HG03108 (cell line): ENCODE results near the gene EPHB1.

Experiments
- ATAC-seq: cut with Tn5 transposase; IDR thresholded peaks from one replicate; pipeline ENCODE4 v1.9.1; 2021; ENCODE audit warnings: moderate library complexity; ENCODE audit not compliant: unreplicated experiment

Gene EPHB1

DNA sequence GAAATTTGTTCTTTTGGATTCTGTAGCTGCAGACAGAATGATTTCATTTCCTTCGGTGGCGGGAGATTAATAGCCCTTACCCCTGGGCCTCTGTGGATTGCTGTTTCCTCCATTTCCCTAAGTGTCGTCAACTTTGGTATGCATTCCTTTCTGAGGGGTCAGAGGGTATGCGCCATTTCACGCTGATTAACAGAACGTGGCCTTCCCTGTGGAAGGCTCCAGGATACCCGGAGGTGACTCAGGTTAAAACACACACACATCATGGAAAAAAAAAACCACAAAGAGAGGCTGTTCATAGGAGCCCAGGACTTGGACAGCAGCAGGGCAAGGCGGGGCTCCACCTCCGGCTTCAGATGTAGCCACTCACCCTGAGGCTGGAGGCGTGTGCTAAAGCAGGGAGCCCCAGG is 51.9 kb downstream of the EPHB1 start:
- ATAC-seq: no peak

DNA sequence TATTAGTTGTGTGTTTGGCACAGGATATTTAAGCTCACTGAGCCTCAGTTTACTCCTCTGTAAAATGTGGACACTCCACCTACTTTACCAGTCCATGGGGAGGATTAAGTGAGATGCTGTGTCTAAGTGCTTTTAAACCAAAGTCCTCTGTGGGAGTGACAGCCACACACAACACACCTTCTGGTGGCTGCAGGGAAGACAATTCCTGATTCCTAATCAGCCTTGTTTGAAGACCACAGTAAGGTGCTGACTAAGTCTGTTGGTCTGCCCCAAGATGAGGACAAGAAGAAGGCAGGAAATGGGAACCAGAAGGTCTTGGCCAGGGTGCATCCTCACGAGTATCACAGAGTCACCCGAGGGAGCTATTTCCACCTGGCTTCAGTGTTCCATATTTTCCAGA is 52.3 kb downstream of the EPHB1 start:
- ATAC-seq: no peak

GRCh38 chr3:134849561-134849960 is 54.5 kb downstream of the EPHB1 start:
- no peak for ATAC-seq

DNA sequence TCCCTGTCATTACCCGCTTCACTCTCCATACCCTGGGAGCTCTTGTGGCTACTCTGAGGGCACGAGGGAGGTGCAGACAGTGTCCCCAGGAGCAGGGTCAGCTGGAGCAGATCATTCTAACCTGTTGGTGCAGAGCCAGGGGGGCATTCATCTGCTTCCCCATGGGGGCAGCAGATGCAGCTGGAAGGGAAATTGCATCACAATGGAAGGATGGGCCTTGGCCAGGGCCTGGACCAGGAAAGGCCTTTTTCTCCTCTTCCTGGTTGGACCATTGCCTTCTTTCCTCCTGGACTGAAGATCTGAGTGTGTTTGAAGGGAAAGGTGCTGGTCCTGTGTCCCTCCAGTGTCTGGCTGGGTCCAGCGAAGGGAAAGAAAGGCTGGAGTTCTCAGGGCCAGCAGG is 55.7 kb downstream of the EPHB1 start:
- ATAC-seq: no peak

- ATAC-seq: no peak
Measured at GRCh38 chr3:134852132-134852531, 57.1 kb downstream of the EPHB1 start.

DNA sequence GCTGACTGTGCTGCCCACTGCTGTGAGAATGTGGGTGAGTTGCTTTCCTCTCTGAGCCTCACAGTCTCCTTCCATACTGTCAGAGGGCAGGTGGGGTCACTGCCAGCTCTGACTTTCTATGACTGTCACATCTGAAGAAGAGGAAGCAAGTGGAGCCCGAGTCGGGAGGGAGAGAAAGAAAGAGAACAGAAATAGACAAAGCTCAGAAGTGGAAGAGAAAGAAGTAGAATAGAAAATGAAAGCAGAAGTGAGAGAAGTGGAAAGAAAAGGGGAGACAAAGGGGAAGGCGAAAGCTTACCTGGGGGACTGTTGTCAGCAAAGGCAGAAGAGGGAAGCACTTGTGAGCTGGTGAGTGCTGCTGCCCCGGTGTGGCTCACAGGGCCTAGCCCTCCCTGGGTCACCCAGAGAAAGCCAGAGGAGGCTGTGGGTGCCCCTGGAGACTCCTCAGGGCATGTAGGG is 57.9 kb downstream of the EPHB1 start:
- peak; percentile 96 for ATAC-seq

- ATAC-seq: no peak
Measured at GRCh38 chr3:134854254-134854653, 59.2 kb downstream of the EPHB1 start.

DNA sequence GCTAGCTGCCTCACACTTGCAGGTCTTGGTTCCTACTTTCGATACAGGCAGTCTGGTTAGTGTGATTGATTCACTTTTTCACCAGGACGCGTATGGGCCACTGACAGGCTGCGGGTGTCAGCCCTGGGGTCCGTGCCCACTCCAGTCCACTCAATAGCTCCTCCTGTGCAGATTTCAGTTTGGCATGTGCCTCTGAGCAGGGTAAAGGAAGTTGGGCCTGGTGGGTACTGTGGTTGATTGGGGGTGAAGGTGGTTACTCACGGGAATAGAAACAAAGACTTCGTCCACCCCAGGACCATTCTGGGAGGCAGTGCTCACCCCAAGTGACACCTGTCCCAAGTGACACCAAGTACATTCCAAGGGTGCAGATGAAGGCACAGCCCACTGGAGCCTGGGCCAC is 62.3 kb downstream of the EPHB1 start:
- ATAC-seq: no peak

DNA sequence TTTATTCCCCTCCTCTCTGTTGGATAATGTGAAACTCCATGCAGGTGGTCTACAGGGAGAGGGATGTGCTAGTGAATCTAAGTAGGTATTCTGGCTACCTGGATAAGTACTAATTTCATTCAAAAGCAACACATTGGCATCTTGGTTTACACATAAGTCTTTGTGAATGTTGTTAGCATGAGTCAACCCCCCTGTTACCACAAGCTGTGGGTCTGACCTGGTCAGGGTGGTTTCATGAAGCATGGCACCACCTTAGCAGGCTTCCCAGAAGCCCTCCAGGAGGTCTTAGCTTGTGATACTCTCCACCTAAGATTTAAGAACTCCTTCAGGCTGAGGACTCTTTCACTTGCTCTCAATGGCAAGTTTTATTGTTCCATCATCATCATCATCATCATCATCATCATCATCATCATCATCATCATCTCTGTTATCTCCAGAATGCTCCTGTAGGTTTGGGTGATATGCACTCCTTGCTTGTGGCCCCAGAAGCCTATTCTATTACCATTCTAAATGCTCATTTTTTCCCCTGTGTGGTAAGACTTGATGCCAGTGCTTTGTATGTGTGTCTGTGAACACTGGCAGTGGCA is 62.8 kb downstream of the EPHB1 start:
- ATAC-seq: no peak

DNA sequence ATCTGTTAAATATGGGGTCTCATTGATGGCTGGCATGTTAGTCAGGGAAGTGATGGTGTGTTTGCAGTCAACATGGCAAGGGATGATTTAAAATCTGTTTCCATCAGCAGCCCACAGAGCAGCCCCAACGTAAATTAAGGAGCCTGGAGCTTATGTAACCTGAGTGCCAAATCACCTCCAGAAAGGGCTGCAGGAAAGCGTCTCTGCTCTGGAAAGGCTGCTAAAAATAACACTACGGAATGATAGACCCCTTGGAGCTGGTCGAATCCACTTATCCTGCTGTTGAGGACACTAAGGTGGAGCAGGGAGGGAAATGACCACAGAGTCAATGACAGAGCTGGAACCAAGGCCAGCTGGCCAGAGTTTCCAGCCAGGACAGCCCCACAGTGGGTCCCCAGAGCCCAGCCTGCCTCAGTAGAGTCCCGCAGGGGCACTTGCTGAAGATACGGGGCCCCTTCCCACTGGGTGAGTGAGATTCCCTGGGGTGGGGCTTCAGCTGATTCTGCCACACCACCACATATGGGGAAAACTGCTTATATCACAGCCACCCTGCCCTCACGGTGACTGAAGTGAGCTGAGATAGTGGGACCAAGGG is 63.5 kb downstream of the EPHB1 start:
- no peak for ATAC-seq

GRCh38 chr3:134859341-134859740 is 64.3 kb downstream of the EPHB1 start:
- ATAC-seq: no peak

DNA sequence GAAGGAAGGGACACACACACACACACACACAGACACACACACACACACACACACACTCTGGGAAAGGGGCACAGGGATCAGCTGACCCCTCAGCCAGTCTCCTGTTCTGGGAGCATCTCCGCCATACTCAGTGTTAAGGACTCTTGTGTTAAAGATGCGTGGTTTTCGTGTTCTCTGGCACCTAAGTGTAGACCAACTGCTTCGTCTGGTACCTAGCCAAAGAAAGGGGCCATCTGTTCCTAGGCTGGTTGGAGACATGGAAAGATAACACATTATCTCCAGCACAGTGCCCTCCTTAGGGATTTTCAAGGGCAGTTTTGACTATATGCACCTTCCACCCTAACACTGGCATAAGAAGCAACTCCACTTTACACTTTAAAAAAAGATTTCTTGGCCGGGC is 65.1 kb downstream of the EPHB1 start:
- no peak for ATAC-seq

GRCh38 chr3:134863915-134864314 is 68.9 kb downstream of the EPHB1 start:
- ATAC-seq: no peak

DNA sequence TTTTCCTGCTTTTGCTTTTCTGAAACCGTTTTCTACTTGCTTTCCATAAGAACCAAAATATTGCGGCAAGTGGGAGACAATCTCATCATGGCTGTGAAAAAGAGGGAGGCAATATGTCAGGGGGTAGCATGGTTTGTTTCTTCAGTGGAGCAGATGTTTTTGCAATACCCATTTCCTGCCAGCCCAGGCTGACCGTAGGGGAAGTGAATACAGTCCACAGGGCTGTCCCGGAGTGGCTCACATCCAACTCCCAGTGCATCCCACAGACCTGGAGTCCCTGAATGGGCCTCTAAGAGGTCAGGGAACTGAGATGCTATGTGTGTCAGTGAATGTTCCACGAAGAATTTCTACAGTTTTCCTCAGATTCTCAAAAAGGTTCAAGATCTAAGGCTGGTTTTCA is 69.6 kb downstream of the EPHB1 start:
- ATAC-seq: no peak

GRCh38 chr3:134867277-134867676 is 72.2 kb downstream of the EPHB1 start:
- ATAC-seq: no peak

DNA sequence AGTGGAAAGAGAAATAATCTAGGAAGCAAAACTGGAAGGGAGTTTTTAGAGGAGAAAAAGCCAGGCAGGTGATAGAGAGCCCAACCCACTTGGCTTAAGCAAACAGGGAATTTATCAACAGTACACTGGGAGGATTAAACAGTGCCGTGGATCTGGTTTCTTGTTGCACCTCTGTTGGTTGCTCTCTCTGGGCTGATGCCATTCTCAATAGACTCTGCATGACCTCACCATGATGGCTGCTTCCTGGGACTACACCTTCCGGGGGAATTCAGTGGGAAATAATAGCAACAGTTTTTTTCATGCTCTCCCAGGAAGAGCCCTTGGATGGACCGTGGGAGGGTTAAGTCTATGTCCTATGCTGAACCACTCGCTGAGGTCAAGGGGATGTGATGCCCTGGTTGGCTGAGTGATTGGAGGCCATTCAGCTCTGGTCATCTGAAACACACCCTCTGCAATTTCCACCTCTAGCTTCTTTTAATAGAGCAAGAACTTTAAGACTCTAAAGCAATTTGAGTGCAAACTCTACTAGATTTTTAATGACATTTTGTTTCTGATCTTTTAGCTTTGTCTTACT is 74.2 kb downstream of the EPHB1 start:
- ATAC-seq: no peak

DNA sequence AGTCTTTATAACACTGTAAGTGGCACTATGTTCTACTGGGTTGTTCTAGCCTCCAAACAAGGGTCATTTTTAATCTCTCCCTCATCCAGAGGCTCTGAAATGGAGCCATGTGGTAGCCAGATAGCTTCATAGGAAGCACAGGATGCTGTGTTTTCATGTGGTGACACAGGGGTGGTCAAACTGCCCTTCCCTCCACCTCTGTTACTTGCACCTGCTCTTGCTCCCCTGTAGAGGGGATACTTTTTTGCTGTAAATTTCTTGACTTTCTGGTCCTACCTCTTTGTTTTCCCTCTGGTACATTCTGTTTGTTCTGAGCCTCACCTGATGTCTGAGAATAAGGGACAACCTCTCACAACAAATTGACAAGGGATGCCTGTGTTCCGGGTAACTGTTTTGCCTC is 76.8 kb downstream of the EPHB1 start:
- ATAC-seq: no peak

- ATAC-seq: no peak
Measured at GRCh38 chr3:134872440-134873388, 77.7 kb downstream of the EPHB1 start.

- no peak for ATAC-seq
Measured at GRCh38 chr3:134873789-134874188, 78.7 kb downstream of the EPHB1 start.

DNA sequence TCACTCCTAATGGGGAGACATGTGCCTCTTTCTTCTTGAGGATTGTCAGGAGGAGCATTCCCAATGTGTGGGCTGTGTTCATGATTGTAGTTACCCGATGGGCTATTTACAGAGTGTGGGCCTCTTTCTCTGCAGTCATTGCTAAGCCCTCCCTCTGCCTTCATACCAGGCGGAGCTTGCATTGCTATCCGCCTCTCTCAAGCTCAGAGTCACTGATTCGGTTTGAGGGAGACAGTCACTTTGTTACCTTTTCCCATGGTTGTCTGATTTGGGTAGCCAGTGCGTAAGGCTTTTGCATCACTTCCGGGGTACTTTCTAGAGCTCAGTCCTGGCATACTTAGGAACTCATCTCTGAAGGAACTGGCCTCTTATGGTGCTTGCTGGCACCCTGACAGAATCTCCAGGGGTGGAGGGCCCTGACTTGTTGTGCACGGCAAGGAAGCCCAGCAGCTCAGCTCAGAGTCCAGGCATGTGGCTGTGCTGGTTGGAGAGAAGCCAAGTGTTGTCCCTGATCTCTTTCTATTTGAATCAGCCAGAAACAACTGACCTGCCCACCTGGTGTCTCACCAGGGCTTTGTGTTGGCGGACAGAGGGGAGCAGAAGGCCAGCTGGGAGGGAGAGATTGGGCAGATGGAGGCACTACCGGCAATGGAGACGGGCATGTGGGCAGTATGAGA is 79.8 kb downstream of the EPHB1 start:
- ATAC-seq: no peak

DNA sequence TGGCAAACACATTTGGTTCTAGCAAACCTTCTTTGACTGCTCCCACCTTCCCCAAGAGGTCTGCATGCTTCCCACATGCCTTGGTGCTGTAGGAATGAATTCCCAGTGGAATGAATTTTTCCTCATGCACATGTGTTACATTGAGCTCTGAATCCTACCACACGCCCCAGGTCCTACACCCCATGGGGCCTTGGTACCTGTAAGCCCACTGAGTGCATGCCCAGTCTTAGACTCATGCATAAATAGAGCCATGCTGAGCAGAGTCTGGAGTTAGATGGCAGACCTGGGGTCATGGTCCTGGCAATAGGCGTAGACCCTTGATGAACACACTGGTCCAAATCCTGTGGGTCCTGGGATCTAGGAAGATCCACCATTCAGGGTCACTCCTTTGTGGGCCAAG is 81.8 kb downstream of the EPHB1 start:
- no peak for ATAC-seq
